Measurements from ENCODE around the gene GAGE1. TPM values are rescaled to one million over a fixed set of nuclear protein-coding genes. Genes with fewer than 3 reads are reported as not detected.
"Not testable (repeated sequence)": the region's sequence is repeated elsewhere in the genome, so short reads cannot be mapped to it uniquely, and the experiment has no call there.

The GAGE1 gene, protein sequence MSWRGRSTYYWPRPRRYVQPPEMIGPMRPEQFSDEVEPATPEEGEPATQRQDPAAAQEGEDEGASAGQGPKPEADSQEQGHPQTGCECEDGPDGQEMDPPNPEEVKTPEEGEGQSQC
- not detected for total RNA-seq
- not detected for polyA plus RNA-seq (ENCODE audit: insufficient read depth in 1 of 8, insufficient read length in 8 of 8, low replicate concordance in 1 of 8)
- long read RNA-seq, donor 1: 0 reads
- long read RNA-seq, donor 2: 0 reads
- long read RNA-seq, donor 3: 0 reads
- long read RNA-seq, donor 4: 0 reads
- long read RNA-seq, donor 5: 0 reads
- long read RNA-seq, donor 6: 0 reads
- long read RNA-seq, donor 7: 0 reads
- long read RNA-seq, donor 8: 0 reads
- long read RNA-seq, donor 9: 0 reads
- long read RNA-seq, donor 10: 0 reads
- long read RNA-seq, donor 11: 0 reads

DNA sequence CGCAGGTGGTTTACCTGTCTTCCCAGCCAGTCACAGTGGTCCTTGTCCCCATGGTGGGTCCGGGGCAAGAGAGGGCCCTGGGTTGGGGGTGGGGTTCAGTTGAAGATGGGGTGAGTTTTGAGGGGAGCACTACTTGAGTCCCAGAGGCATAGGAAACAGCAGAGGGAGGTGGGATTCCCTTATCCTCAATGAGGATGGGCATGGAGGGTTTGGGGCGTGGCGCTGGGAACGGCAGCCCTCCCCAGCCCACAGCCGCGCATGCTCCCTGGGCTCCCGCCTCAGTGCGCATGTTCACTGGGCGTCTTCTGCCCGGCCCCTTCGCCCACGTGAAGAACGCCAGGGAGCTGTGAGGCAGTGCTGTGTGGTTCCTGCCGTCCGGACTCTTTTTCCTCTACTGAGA lies at the start of gene GAGE1:
TSS of gene GAGE1 (plus strand) at position 301 of the 400 bp plus-strand sequence. CDS start 1,155 bp downstream, outside the sequence.
- not testable (repeated sequence) for H3K4me3 ChIP-seq (ENCODE audit: low read length); H3K4me1 ChIP-seq (ENCODE audit: control insufficient read depth, insufficient read depth, low read length); H3K27me3 ChIP-seq (ENCODE audit: control insufficient read depth, insufficient read depth, low read length); H3K27ac ChIP-seq (ENCODE audit: low read length); H3K9me3 ChIP-seq (replicated peaks; ENCODE audit: control insufficient read depth, low read depth, low read length); DNase-seq; H3K36me3 ChIP-seq (ENCODE audit: control insufficient read depth, insufficient read depth, low read length)
- WGBS (ENCODE audit: insufficient coverage): no CpG with 5 or more reads among the region's 16 CpGs

DNA sequence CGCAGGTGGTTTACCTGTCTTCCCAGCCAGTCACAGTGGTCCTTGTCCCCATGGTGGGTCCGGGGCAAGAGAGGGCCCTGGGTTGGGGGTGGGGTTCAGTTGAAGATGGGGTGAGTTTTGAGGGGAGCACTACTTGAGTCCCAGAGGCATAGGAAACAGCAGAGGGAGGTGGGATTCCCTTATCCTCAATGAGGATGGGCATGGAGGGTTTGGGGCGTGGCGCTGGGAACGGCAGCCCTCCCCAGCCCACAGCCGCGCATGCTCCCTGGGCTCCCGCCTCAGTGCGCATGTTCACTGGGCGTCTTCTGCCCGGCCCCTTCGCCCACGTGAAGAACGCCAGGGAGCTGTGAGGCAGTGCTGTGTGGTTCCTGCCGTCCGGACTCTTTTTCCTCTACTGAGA lies 47.8 kb upstream of the GAGE1 start, which contains the start of gene GAGE12E:
TSS of gene GAGE12E (plus strand) at position 301 of the 400 bp plus-strand sequence. CDS start 1,155 bp downstream, outside the sequence.
- H3K36me3 ChIP-seq (ENCODE audit: control insufficient read depth, insufficient read depth, low read length); H3K27ac ChIP-seq (ENCODE audit: low read length); H3K4me1 ChIP-seq (ENCODE audit: control insufficient read depth, insufficient read depth, low read length); H3K4me3 ChIP-seq (ENCODE audit: low read length); H3K9me3 ChIP-seq (replicated peaks; ENCODE audit: control insufficient read depth, low read depth, low read length); DNase-seq; H3K27me3 ChIP-seq (ENCODE audit: control insufficient read depth, insufficient read depth, low read length): not testable (repeated sequence)
- no CpG with 5 or more reads among the region's 16 CpGs for WGBS (ENCODE audit: insufficient coverage)

DNA sequence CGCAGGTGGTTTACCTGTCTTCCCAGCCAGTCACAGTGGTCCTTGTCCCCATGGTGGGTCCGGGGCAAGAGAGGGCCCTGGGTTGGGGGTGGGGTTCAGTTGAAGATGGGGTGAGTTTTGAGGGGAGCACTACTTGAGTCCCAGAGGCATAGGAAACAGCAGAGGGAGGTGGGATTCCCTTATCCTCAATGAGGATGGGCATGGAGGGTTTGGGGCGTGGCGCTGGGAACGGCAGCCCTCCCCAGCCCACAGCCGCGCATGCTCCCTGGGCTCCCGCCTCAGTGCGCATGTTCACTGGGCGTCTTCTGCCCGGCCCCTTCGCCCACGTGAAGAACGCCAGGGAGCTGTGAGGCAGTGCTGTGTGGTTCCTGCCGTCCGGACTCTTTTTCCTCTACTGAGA lies 38.3 kb upstream of the GAGE1 start, which contains the start of gene GAGE12F:
TSS of gene GAGE12F (plus strand) at position 301 of the 400 bp plus-strand sequence. CDS start 1,155 bp downstream, outside the sequence.
- no CpG with 5 or more reads among the region's 16 CpGs for WGBS (ENCODE audit: insufficient coverage)
- H3K36me3 ChIP-seq (ENCODE audit: control insufficient read depth, insufficient read depth, low read length): not testable (repeated sequence)

DNA sequence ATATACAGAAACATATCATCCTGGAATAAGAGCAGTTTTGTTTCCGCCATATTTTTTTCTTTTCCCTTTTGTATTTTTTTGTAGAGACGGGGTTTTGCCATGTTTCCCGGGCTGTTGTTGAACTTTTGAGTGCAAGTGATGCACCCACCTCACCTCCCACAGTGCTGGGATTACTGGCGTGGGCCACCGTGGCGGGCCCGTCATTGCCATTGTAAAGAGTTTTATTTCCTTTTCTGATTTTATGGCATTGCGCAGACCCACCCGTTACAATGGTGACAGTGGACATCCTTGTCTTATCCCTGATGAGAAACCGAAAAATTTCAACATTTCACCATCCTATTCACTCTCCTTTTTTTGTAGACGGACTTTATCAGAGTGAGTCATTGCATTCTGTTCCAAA lies 30.1 kb upstream of the GAGE1 start:
- WGBS (ENCODE audit: insufficient coverage): no CpG with 5 or more reads among the region's 11 CpGs
- H3K27ac ChIP-seq (ENCODE audit: low read length); H3K4me3 ChIP-seq (ENCODE audit: low read length); H3K36me3 ChIP-seq (ENCODE audit: control insufficient read depth, insufficient read depth, low read length); H3K4me1 ChIP-seq (ENCODE audit: control insufficient read depth, insufficient read depth, low read length); DNase-seq; H3K9me3 ChIP-seq (replicated peaks; ENCODE audit: control insufficient read depth, low read depth, low read length); H3K27me3 ChIP-seq (ENCODE audit: control insufficient read depth, insufficient read depth, low read length): not testable (repeated sequence)

More for the DNA sequence above, 38.3 kb upstream of the GAGE1 start, which contains the start of gene GAGE12F:
- H3K4me1 ChIP-seq (ENCODE audit: control insufficient read depth, insufficient read depth, low read length); H3K27me3 ChIP-seq (ENCODE audit: control insufficient read depth, insufficient read depth, low read length); H3K9me3 ChIP-seq (replicated peaks; ENCODE audit: control insufficient read depth, low read depth, low read length); H3K4me3 ChIP-seq (ENCODE audit: low read length); DNase-seq; H3K27ac ChIP-seq (ENCODE audit: low read length): not testable (repeated sequence)

DNA sequence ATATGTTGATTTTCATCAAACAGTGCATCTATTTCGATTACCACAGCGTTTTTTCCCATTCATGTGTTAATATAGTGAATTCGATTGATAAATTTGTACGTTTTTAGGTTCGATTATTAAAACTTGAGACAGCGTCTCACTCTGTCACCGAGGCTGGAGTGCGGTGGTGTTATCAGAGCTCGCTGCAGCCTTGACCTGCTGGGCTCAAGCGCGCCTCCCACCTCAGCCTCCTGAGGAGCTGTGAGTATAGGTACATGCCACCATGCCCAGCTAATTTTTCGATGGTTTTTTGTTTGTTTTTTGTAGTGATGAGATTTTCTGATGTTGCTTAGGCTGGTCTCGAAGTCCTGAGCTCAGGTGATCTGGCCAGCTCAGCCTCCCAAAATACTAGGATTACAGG lies 29.7 kb upstream of the GAGE1 start:
- not testable (repeated sequence) for H3K9me3 ChIP-seq (replicated peaks; ENCODE audit: control insufficient read depth, low read depth, low read length); H3K4me3 ChIP-seq (ENCODE audit: low read length); H3K27ac ChIP-seq (ENCODE audit: low read length); DNase-seq; H3K36me3 ChIP-seq (ENCODE audit: control insufficient read depth, insufficient read depth, low read length); H3K27me3 ChIP-seq (ENCODE audit: control insufficient read depth, insufficient read depth, low read length); H3K4me1 ChIP-seq (ENCODE audit: control insufficient read depth, insufficient read depth, low read length)
- no CpG with 5 or more reads among the region's 13 CpGs for WGBS (ENCODE audit: insufficient coverage)

DNA sequence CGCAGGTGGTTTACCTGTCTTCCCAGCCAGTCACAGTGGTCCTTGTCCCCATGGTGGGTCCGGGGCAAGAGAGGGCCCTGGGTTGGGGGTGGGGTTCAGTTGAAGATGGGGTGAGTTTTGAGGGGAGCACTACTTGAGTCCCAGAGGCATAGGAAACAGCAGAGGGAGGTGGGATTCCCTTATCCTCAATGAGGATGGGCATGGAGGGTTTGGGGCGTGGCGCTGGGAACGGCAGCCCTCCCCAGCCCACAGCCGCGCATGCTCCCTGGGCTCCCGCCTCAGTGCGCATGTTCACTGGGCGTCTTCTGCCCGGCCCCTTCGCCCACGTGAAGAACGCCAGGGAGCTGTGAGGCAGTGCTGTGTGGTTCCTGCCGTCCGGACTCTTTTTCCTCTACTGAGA lies 28.7 kb upstream of the GAGE1 start, which contains the start of gene GAGE12G:
TSS of gene GAGE12G (plus strand) at position 301 of the 400 bp plus-strand sequence. CDS start 1,155 bp downstream, outside the sequence.
- not testable (repeated sequence) for H3K36me3 ChIP-seq (ENCODE audit: control insufficient read depth, insufficient read depth, low read length); H3K9me3 ChIP-seq (replicated peaks; ENCODE audit: control insufficient read depth, low read depth, low read length); H3K4me3 ChIP-seq (ENCODE audit: low read length); H3K4me1 ChIP-seq (ENCODE audit: control insufficient read depth, insufficient read depth, low read length); DNase-seq; H3K27ac ChIP-seq (ENCODE audit: low read length); H3K27me3 ChIP-seq (ENCODE audit: control insufficient read depth, insufficient read depth, low read length)
- WGBS (ENCODE audit: insufficient coverage): no CpG with 5 or more reads among the region's 16 CpGs

DNA sequence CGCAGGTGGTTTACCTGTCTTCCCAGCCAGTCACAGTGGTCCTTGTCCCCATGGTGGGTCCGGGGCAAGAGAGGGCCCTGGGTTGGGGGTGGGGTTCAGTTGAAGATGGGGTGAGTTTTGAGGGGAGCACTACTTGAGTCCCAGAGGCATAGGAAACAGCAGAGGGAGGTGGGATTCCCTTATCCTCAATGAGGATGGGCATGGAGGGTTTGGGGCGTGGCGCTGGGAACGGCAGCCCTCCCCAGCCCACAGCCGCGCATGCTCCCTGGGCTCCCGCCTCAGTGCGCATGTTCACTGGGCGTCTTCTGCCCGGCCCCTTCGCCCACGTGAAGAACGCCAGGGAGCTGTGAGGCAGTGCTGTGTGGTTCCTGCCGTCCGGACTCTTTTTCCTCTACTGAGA lies 19.2 kb upstream of the GAGE1 start, which contains the start of gene GAGE12H:
TSS of gene GAGE12H (plus strand) at position 301 of the 400 bp plus-strand sequence. CDS start 1,155 bp downstream, outside the sequence.
- not testable (repeated sequence) for H3K4me3 ChIP-seq (ENCODE audit: low read length); H3K27me3 ChIP-seq (ENCODE audit: control insufficient read depth, insufficient read depth, low read length); H3K9me3 ChIP-seq (replicated peaks; ENCODE audit: control insufficient read depth, low read depth, low read length); H3K4me1 ChIP-seq (ENCODE audit: control insufficient read depth, insufficient read depth, low read length); DNase-seq; H3K27ac ChIP-seq (ENCODE audit: low read length); H3K36me3 ChIP-seq (ENCODE audit: control insufficient read depth, insufficient read depth, low read length)
- WGBS (ENCODE audit: insufficient coverage): no CpG with 5 or more reads among the region's 16 CpGs

DNA sequence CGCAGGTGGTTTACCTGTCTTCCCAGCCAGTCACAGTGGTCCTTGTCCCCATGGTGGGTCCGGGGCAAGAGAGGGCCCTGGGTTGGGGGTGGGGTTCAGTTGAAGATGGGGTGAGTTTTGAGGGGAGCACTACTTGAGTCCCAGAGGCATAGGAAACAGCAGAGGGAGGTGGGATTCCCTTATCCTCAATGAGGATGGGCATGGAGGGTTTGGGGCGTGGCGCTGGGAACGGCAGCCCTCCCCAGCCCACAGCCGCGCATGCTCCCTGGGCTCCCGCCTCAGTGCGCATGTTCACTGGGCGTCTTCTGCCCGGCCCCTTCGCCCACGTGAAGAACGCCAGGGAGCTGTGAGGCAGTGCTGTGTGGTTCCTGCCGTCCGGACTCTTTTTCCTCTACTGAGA lies 9.6 kb upstream of the GAGE1 start, which contains the start of gene GAGE2A:
TSS of gene GAGE2A (plus strand) at position 301 of the 400 bp plus-strand sequence. CDS start 1,155 bp downstream, outside the sequence.
- no CpG with 5 or more reads among the region's 16 CpGs for WGBS (ENCODE audit: insufficient coverage)

DNA sequence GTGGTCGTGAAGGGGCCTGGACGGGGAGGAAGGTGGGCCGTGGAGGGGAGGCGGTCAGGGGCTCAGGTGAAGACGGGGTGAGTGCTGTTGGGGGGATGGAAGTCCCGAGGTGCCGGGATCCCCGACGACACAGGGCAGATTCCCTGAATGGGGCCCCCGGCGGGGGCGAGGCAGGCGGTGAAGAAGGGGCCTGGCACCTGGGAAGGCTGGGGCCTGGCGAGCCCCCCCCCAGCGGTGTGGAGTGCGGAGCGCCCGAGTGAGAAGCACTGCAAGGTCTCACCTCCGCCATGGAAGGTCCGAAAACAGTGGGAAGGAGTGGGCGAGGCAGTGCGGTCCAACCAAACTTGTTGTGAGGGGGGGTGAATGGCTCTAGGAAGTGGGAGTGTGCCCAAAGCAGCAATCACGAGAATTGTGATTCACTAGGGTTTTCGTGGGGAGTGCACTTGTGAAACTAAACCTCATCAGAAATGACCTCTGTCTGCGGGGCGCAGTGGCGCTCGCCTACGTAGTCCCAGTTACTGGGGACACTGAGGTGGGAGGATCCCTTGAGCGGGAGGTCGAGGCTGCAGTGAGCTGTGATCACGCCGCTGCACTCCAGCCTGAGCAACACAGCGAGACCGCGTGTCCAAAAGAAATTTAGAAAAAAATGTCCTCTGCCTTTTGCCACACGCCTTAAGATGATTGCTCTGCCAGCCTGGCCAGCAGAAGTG lies 8.9 kb upstream of the GAGE1 start:
- WGBS (ENCODE audit: insufficient coverage): 92% methylated on average over 15 of the region's 37 CpGs
- H3K4me1 ChIP-seq (ENCODE audit: control insufficient read depth, insufficient read depth, low read length); DNase-seq: not testable (repeated sequence)

More for the DNA sequence above, 9.6 kb upstream of the GAGE1 start, which contains the start of gene GAGE2A:
- not testable (repeated sequence) for H3K4me3 ChIP-seq (ENCODE audit: low read length); H3K9me3 ChIP-seq (replicated peaks; ENCODE audit: control insufficient read depth, low read depth, low read length); H3K27me3 ChIP-seq (ENCODE audit: control insufficient read depth, insufficient read depth, low read length); DNase-seq; H3K36me3 ChIP-seq (ENCODE audit: control insufficient read depth, insufficient read depth, low read length); H3K27ac ChIP-seq (ENCODE audit: low read length); H3K4me1 ChIP-seq (ENCODE audit: control insufficient read depth, insufficient read depth, low read length)

DNA sequence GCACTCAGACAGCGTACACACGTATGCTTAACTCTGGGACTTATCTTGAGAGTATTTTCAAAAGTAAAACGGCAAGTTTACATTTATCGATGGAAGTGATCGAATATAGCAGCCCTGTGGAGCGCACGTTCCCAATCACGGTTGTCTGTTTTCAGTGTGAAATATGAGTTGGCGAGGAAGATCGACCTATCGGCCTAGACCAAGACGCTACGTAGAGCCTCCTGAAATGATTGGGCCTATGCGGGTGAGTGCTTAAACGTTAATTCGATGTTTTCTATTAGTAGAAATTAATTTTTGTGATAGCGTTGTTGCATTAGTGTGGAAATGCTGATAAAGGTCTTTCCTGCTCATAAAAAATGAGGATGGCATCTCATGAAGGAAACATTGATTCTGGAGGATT lies 8.3 kb upstream of the GAGE1 start:
- H3K4me3 ChIP-seq (ENCODE audit: low read length); H3K27me3 ChIP-seq (ENCODE audit: control insufficient read depth, insufficient read depth, low read length); H3K9me3 ChIP-seq (replicated peaks; ENCODE audit: control insufficient read depth, low read depth, low read length); DNase-seq; H3K4me1 ChIP-seq (ENCODE audit: control insufficient read depth, insufficient read depth, low read length); H3K27ac ChIP-seq (ENCODE audit: low read length); H3K36me3 ChIP-seq (ENCODE audit: control insufficient read depth, insufficient read depth, low read length): not testable (repeated sequence)
- no CpG with 5 or more reads among the region's 17 CpGs for WGBS (ENCODE audit: insufficient coverage)

More for the DNA sequence above, 8.9 kb upstream of the GAGE1 start:
- H3K9me3 ChIP-seq (replicated peaks; ENCODE audit: control insufficient read depth, low read depth, low read length); H3K36me3 ChIP-seq (ENCODE audit: control insufficient read depth, insufficient read depth, low read length); H3K27me3 ChIP-seq (ENCODE audit: control insufficient read depth, insufficient read depth, low read length); H3K27ac ChIP-seq (ENCODE audit: low read length); H3K4me3 ChIP-seq (ENCODE audit: low read length): not testable (repeated sequence)
